ENCODE results near the gene RASL10A. TPM values are rescaled to one million over a fixed set of nuclear protein-coding genes. Genes with fewer than 3 reads are reported as not detected.

The RASL10A gene
- total RNA-seq, 1 experiment from 2014 or later, result 0.82 TPM

DNA sequence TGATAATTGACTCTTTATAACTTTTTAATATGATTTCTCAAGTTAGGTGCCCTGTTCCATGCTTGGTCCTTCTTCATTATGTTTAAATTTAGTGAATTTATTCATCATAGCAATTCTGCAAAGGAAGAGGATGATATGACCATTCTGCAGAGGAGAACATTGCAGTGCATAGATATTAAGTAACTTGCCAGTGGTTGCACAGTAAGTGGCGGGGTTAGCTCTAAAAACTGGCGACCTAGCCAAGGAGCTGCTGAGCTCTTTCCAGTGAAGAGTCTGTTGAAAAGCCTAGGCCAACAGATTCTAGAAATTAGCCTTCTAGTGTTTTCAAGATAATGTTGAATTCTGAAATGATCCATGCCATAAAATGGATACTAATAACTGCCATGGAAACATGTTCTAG is 42.9 kb downstream of the RASL10A start:
- intact Hi-C loops (cut with micrococcal nuclease), result no loop called here
- Mint-ChIP-seq H3K27me3 (ENCODE audit: insufficient read depth, unreplicated experiment) (no peaks in the 10 kb centered on the region), H3K4me1 (ENCODE audit: insufficient read depth, unreplicated experiment) (peaks cover 35% of the 10 kb centered on the region), H3K4me3 (ENCODE audit: unreplicated experiment) (no peak overlapping the region), H3K36me3 (ENCODE audit: insufficient read depth, unreplicated experiment) (peaks cover 91% of the 10 kb centered on the region), H3K9me3 (ENCODE audit: unreplicated experiment) (no peaks in the 10 kb centered on the region), H3K27ac (ENCODE audit: low read depth, unreplicated experiment) (no peak overlapping the region)
- POLR2A ChIA-PET, result no interaction called here
- no peak for DNase-seq (ENCODE audit: unreplicated experiment)
- CTCF ChIA-PET, result no interaction called here
- TF ChIP-seq, protein P1, sequence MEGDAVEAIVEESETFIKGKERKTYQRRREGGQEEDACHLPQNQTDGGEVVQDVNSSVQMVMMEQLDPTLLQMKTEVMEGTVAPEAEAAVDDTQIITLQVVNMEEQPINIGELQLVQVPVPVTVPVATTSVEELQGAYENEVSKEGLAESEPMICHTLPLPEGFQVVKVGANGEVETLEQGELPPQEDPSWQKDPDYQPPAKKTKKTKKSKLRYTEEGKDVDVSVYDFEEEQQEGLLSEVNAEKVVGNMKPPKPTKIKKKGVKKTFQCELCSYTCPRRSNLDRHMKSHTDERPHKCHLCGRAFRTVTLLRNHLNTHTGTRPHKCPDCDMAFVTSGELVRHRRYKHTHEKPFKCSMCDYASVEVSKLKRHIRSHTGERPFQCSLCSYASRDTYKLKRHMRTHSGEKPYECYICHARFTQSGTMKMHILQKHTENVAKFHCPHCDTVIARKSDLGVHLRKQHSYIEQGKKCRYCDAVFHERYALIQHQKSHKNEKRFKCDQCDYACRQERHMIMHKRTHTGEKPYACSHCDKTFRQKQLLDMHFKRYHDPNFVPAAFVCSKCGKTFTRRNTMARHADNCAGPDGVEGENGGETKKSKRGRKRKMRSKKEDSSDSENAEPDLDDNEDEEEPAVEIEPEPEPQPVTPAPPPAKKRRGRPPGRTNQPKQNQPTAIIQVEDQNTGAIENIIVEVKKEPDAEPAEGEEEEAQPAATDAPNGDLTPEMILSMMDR (IDR thresholded peaks at IDR 0.05; ENCODE audit: unreplicated experiment), result no peak
- BruUV-seq (replicated peaks), result no TSS peak

DNA sequence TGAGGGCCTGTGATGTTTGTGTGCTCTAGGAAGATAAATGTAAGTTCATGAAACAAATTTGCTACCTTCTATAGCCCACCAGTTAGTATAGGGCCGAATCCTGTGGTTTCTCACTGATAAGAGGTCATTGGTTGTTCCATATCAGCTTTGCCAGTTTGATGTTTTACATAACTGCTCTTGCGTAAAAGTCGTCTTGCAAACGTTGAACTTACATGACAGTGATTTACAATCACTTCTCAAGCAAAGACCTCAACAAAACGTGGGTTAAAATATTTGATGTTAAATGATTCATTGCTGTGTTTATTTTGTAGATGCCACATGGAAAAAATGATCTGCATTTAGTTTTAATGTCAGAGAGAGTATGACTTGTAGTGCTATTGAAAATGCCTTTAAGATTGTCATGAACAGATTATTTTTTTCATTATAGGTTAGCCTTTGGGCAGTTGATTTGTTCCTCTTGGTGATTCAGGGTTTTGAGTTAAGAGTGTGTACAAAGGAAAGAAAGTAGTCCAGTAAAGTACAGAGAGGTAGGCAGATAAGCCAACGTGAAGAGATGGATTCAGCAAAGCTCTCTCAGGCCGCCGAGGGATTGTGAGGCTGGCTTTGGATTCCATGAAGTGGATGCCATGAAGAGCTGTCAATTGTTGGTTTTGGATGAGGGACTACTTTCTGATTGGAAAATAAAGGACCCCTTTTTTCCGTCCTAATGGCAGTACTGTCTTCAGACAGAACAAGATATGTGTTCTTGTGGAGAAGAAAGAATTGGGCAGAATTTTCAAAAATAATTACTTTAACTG is 44.8 kb downstream of the RASL10A start:
- H3K9me3 Mint-ChIP-seq (ENCODE audit: unreplicated experiment), result no peaks in the 10 kb centered on the region
- no TSS peak for BruUV-seq (replicated peaks)
- ChIA-PET POLR2A (interaction anchor here (0.8 to 1.5 kb wide), 12 partner anchors 9 to 472 kb away, joined by 3 to 7 read pairs (median 4); partner anchors contain the start of genes GAS2L1 and XBP1), CTCF (interaction anchor here (0.7 kb wide), 1 partner anchor 55 kb away, joined by 3 read pairs; no protein-coding TSS in a partner anchor)
- peak; percentile 50 for DNase-seq (ENCODE audit: unreplicated experiment)
- H3K36me3 Mint-ChIP-seq (ENCODE audit: insufficient read depth, unreplicated experiment), result peaks cover 71% of the 10 kb centered on the region
- H3K4me3 Mint-ChIP-seq (ENCODE audit: unreplicated experiment), result peak overlapping the region; percentile 88
- no peaks in the 10 kb centered on the region for H3K27me3 Mint-ChIP-seq (ENCODE audit: insufficient read depth, unreplicated experiment)
- H3K4me1 Mint-ChIP-seq (ENCODE audit: insufficient read depth, unreplicated experiment), result peaks cover 39% of the 10 kb centered on the region
- peak overlapping the region; percentile 64 for H3K27ac Mint-ChIP-seq (ENCODE audit: low read depth, unreplicated experiment)
- TF ChIP-seq, protein P1 (IDR thresholded peaks at IDR 0.05; ENCODE audit: unreplicated experiment), result no peak
- intact Hi-C loops (cut with micrococcal nuclease), result no loop called here

DNA sequence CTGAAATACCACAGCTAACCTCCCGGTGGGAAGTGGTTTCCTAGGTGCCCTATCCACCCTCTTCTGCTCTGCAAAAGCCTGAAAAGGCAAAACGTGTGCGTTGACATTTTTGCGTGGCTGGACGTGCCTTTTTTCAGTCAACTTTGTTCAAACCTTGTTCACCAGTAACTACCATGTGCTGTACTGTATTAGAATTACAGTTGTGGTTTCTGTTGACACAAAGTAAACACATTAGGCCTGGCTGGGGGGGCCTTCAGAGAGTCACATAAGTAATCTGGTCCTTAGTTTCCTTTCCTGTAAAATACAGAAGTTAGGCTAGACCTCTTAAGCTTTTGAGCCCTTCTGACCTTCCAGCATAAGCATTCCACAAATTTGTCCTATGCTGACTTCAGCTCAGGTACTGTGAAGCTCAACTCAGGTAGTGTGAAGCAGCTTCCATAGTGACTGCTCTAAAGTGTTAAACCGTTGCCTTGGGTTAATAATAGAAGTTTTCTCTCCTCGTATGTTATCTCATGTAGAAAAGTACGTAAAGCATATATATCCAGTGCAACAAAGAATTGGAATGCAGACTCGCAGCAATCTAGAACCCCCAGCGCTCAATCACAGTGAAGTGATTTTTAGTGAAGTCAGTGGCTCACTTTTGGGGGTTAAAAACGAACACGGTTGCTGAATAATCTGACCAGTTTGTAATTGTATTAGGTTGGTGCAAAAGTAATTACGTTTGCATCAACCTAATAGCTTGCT is 45.6 kb downstream of the RASL10A start:
- no peaks in the 10 kb centered on the region for H3K9me3 Mint-ChIP-seq (ENCODE audit: unreplicated experiment)
- intact Hi-C loops (cut with micrococcal nuclease), result no loop called here
- DNase-seq (ENCODE audit: unreplicated experiment), result peak; percentile 18
- peak overlapping the region; percentile 99 for H3K27ac Mint-ChIP-seq (ENCODE audit: low read depth, unreplicated experiment)
- TF ChIP-seq, protein P1 (IDR thresholded peaks at IDR 0.05; ENCODE audit: unreplicated experiment), result no peak
- ChIA-PET CTCF (no interaction called here), POLR2A (interaction anchor here (0.5 to 1.3 kb wide), 10 partner anchors 10 to 641 kb away, joined by 3 to 5 read pairs (median 4); partner anchors contain the start of gene GAS2L1)
- no TSS peak for BruUV-seq (replicated peaks)
- peaks cover 66% of the 10 kb centered on the region for H3K36me3 Mint-ChIP-seq (ENCODE audit: insufficient read depth, unreplicated experiment)
- H3K27me3 Mint-ChIP-seq (ENCODE audit: insufficient read depth, unreplicated experiment), result no peaks in the 10 kb centered on the region
- H3K4me1 Mint-ChIP-seq (ENCODE audit: insufficient read depth, unreplicated experiment), result peaks cover 39% of the 10 kb centered on the region
- H3K4me3 Mint-ChIP-seq (ENCODE audit: unreplicated experiment), result peak overlapping the region; percentile 88

DNA sequence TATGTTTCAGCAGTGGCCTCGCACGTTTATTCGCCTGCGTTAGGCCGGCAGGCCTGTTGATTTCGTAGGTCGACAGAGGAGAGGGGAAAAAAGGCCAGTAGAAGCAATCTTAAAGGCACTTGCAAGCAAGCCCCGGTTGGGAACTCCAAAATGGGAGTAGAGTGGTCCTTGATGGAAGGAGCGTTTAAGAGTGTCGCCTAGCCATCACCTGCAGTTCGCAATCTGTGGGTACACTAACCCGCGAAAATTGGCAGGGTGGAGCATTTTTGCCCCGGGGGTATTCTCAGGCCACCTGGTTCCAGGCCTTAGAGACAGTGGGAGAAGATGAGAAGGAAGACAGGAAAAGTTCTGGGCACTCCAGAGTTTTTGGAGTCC is 46.3 kb downstream of the RASL10A start:
- Mint-ChIP-seq H3K4me1 (ENCODE audit: insufficient read depth, unreplicated experiment) (peaks cover 39% of the 10 kb centered on the region), H3K36me3 (ENCODE audit: insufficient read depth, unreplicated experiment) (peaks cover 65% of the 10 kb centered on the region), H3K27me3 (ENCODE audit: insufficient read depth, unreplicated experiment) (no peaks in the 10 kb centered on the region), H3K4me3 (ENCODE audit: unreplicated experiment) (peak overlapping the region; percentile 88), H3K9me3 (ENCODE audit: unreplicated experiment) (no peaks in the 10 kb centered on the region), H3K27ac (ENCODE audit: low read depth, unreplicated experiment) (peak overlapping the region; percentile 99)
- TF ChIP-seq, protein P1 (IDR thresholded peaks at IDR 0.05; ENCODE audit: unreplicated experiment), result no peak
- intact Hi-C loops (cut with micrococcal nuclease), result no loop called here
- ChIA-PET POLR2A (interaction anchor here (1.2 to 1.4 kb wide), 2 partner anchors 15 to 37 kb away, joined by 3 to 7 read pairs; partner anchors contain the start of gene GAS2L1), CTCF (no interaction called here)
- no peak for DNase-seq (ENCODE audit: unreplicated experiment)
- TSS peak; percentile 29 for BruUV-seq (replicated peaks)
